ENCODE measurements around the gene RXRB.

DNA sequence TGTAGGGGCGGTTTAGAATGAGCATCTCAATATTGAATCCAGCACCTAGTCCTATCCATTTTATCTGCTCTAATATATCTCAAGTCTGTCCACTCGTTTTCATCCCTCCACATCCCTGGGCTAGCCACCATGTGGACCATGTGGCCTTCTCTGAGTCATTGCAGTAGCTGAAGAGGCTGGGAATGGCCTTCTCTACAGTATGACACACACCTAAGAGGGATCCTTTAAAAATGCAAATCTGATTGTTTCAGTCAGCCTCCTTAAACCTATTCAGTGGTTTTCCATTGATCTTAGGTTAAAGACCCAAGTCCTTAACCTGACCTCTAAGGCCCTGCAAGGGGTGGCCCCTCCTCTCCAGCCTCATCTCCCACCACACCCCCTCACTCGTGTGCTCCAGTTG lies 17.2 kb upstream of the RXRB start:
- no peak for TF ChIP-seq YY1 (IDR thresholded peaks at IDR 0.05; ENCODE audit: insufficient read depth, insufficient read length)
- no peak for TF ChIP-seq SUZ12 (IDR thresholded peaks at IDR 0.05; ENCODE audit: extremely low read depth, insufficient read depth, insufficient read length)

All from NT2/D1 (cell line).